Activated CD4-positive, alpha-beta T cell treated with anti-CD3 and anti-CD28 coated beads for 36 hours (primary cell): ENCODE measurements around the gene FBXW11. TPM values are rescaled to one million over a fixed set of nuclear protein-coding genes. Genes with fewer than 3 reads are reported as not detected.
A peak's percentile ranks its signal among the peaks of the same experiment; 100 is the strongest.
"Not testable (repeated sequence)": the region's sequence is repeated elsewhere in the genome, so short reads cannot be mapped to it uniquely, and the experiment has no call there.

Experiments used
- ATAC-seq: fragments of 200-7000 bp; cut with Tn5 transposase; one replicate; pipeline ENCODE4 v1.10.0; 2021; ENCODE audit warnings: mild to moderate bottlenecking, moderate library complexity
- CTCF ChIA-PET: fragments of 350-600 bp; sonication (Branson Sonifier 250); formaldehyde crosslinking; loops from one replicate; lab custom pipeline; 2021; ENCODE audit warnings: antibody characterized with exemption; lab: Charles Lee
- POLR2A ChIA-PET: fragments of 350-600 bp; sonication (Branson Sonifier 250); formaldehyde crosslinking; loops from one replicate; lab custom pipeline; 2021; ENCODE audit warnings: antibody characterized with exemption, inconsistent platforms; lab: Charles Lee
- DNase-seq: peaks from one replicate; pipeline ENCODE4 v3.0.0-alpha.2; 2020
- H3K27ac Mint-ChIP-seq: one replicate; pipeline ENCODE4 v1.8.0; 2021; ENCODE audit warnings: mixed read lengths
- H3K27me3 Mint-ChIP-seq: one replicate; pipeline ENCODE4 v1.8.0; 2021; ENCODE audit warnings: mixed read lengths
- H3K36me3 Mint-ChIP-seq: one replicate; pipeline ENCODE4 v1.8.0; 2021; ENCODE audit warnings: low read depth, mixed read lengths
- H3K4me1 Mint-ChIP-seq: one replicate; pipeline ENCODE4 v1.8.0; 2021; ENCODE audit warnings: mixed read lengths
- H3K4me3 Mint-ChIP-seq: one replicate; pipeline ENCODE4 v1.8.0; 2021; ENCODE audit warnings: mild to moderate bottlenecking, moderate library complexity, mixed read lengths
- H3K9me3 Mint-ChIP-seq: one replicate; pipeline ENCODE4 v1.8.0; 2021; ENCODE audit warnings: low read depth, mixed read lengths
- intact Hi-C, 2 experiments: fragments of 100-400 bp; cut with DNase I in 1 of 2; cut with micrococcal nuclease in 1 of 2; formaldehyde crosslinking; loops; one replicate each; pipeline versions ENCODE4 v1.14.2 to v1.15.1; 2022 to 2024; cut with DNase I, micrococcal nuclease
- total RNA-seq, 2 experiments: library from RNA; stranded (reverse); gene quantifications; one replicate each; pipeline ENCODE4 v1.2.3, GENCODE V29; 2021

Gene FBXW11
- total RNA-seq, 2 experiments from 2014 or later, result 33.8 to 39.5 TPM

- POLR2A ChIA-PET, H3K27ac Mint-ChIP-seq: not testable (repeated sequence)
Measured at GRCh38 chr5:171941275-171941674, 65.2 kb downstream of the FBXW11 start.

GRCh38 chr5:171939951-171940350 lies 66.5 kb downstream of the FBXW11 start:
- H3K36me3 Mint-ChIP-seq, result peaks cover 5% of the 10 kb centered on the region
- no peak overlapping the region for H3K4me3 Mint-ChIP-seq
- ChIA-PET CTCF (no interaction called here), POLR2A (no interaction called here)
- H3K4me1 Mint-ChIP-seq, result peaks cover 38% of the 10 kb centered on the region
- H3K9me3 Mint-ChIP-seq, result no peaks in the 10 kb centered on the region
- intact Hi-C loops, result no loop called here
- no peak overlapping the region for H3K27ac Mint-ChIP-seq
- ATAC-seq (no peak), DNase-seq (no peak)
- no peaks in the 10 kb centered on the region for H3K27me3 Mint-ChIP-seq

More at GRCh38 chr5:171941275-171941674, 65.2 kb downstream of the FBXW11 start:
- CTCF ChIA-PET, result interaction anchor here (1.9 kb wide), 1 partner anchor 66 kb away, joined by 5 read pairs; the partner anchor contains the start of gene FBXW11
- H3K4me3 Mint-ChIP-seq, H3K27me3 Mint-ChIP-seq, H3K36me3 Mint-ChIP-seq, intact Hi-C loops, DNase-seq, H3K9me3 Mint-ChIP-seq: not testable (repeated sequence)
- peak; percentile 74 for ATAC-seq
- peaks cover 47% of the 10 kb centered on the region for H3K4me1 Mint-ChIP-seq

- intact Hi-C loops, result no loop called here
- no peak overlapping the region for H3K4me3 Mint-ChIP-seq
- ChIA-PET POLR2A (no interaction called here), CTCF (no interaction called here)
- peaks cover 30% of the 10 kb centered on the region for H3K4me1 Mint-ChIP-seq
- peaks cover 15% of the 10 kb centered on the region for H3K36me3 Mint-ChIP-seq
- no peak for ATAC-seq
- H3K27ac Mint-ChIP-seq, result no peak overlapping the region
- H3K27me3 Mint-ChIP-seq, result no peaks in the 10 kb centered on the region
- H3K9me3 Mint-ChIP-seq, result peaks cover 3% of the 10 kb centered on the region
- no peak for DNase-seq
Measured at GRCh38 chr5:171938358-171938757, 68.1 kb downstream of the FBXW11 start.

- no peaks in the 10 kb centered on the region for H3K27me3 Mint-ChIP-seq
- H3K27ac Mint-ChIP-seq, result no peak overlapping the region
- peaks cover 3% of the 10 kb centered on the region for H3K9me3 Mint-ChIP-seq
- peaks cover 18% of the 10 kb centered on the region for H3K36me3 Mint-ChIP-seq
- POLR2A ChIA-PET, result no interaction called here
- H3K4me3 Mint-ChIP-seq, result no peak overlapping the region
- no peak for DNase-seq
- intact Hi-C loops, result no loop called here
- ATAC-seq, result no peak
- H3K4me1 Mint-ChIP-seq, result peaks cover 21% of the 10 kb centered on the region
- CTCF ChIA-PET, result interaction anchor here (0.5 to 1.4 kb wide), 3 partner anchors 15 to 47 kb away, joined by 4 read pairs; no protein-coding TSS in a partner anchor
Measured at GRCh38 chr5:171937351-171937750, 69.1 kb downstream of the FBXW11 start.

- CTCF ChIA-PET, result no interaction called here
- peaks cover 33% of the 10 kb centered on the region for H3K4me1 Mint-ChIP-seq
- H3K4me3 Mint-ChIP-seq, result no peak overlapping the region
- H3K36me3 Mint-ChIP-seq, result peaks cover 22% of the 10 kb centered on the region
- H3K27me3 Mint-ChIP-seq, result no peaks in the 10 kb centered on the region
- ATAC-seq (no peak), DNase-seq (no peak)
- no peak overlapping the region for H3K27ac Mint-ChIP-seq
- intact Hi-C loops, result no loop called here
- peaks cover 3% of the 10 kb centered on the region for H3K9me3 Mint-ChIP-seq
- POLR2A ChIA-PET, result no interaction called here
Measured at GRCh38 chr5:171934586-171934985, 71.9 kb downstream of the FBXW11 start.

- DNase-seq, result no peak
- ChIA-PET POLR2A (no interaction called here), CTCF (interaction anchor here (0.8 to 1.0 kb wide), 2 partner anchors 13 to 58 kb away, joined by 3 to 5 read pairs; no protein-coding TSS in a partner anchor)
- Mint-ChIP-seq H3K4me3 (no peak overlapping the region), H3K27ac (no peak overlapping the region), H3K9me3 (peaks cover 3% of the 10 kb centered on the region), H3K4me1 (peaks cover 45% of the 10 kb centered on the region), H3K36me3 (peaks cover 22% of the 10 kb centered on the region), H3K27me3 (no peaks in the 10 kb centered on the region)
- peak; percentile 57 for ATAC-seq
- intact Hi-C loops, result no loop called here
Measured at GRCh38 chr5:171931163-171931562, 75.3 kb downstream of the FBXW11 start.

- H3K9me3 Mint-ChIP-seq, result no peaks in the 10 kb centered on the region
- intact Hi-C loops, result no loop called here
- no peaks in the 10 kb centered on the region for H3K27me3 Mint-ChIP-seq
- peaks cover 7% of the 10 kb centered on the region for H3K36me3 Mint-ChIP-seq
- peaks cover 51% of the 10 kb centered on the region for H3K4me1 Mint-ChIP-seq
- DNase-seq (no peak), ATAC-seq (no peak)
- ChIA-PET CTCF (no interaction called here), POLR2A (no interaction called here)
- H3K4me3 Mint-ChIP-seq, result no peak overlapping the region
- H3K27ac Mint-ChIP-seq, result no peak overlapping the region
Measured at GRCh38 chr5:171927345-171927941, 79.0 kb downstream of the FBXW11 start.

GRCh38 chr5:171926311-171926710 lies 80.1 kb downstream of the FBXW11 start:
- no peak overlapping the region for H3K4me3 Mint-ChIP-seq
- ATAC-seq (no peak), DNase-seq (no peak)
- ChIA-PET POLR2A (no interaction called here), CTCF (no interaction called here)
- H3K4me1 Mint-ChIP-seq, result peaks cover 53% of the 10 kb centered on the region
- H3K27me3 Mint-ChIP-seq, result no peaks in the 10 kb centered on the region
- no peaks in the 10 kb centered on the region for H3K9me3 Mint-ChIP-seq
- peaks cover 1% of the 10 kb centered on the region for H3K36me3 Mint-ChIP-seq
- peak overlapping the region; percentile 15 for H3K27ac Mint-ChIP-seq
- intact Hi-C loops, result no loop called here

GRCh38 chr5:171924493-171925122 lies 81.8 kb downstream of the FBXW11 start:
- H3K4me3 Mint-ChIP-seq, result no peak overlapping the region
- no peak for DNase-seq
- ChIA-PET POLR2A (no interaction called here), CTCF (interaction anchor here (1.0 kb wide), 1 partner anchor 19 kb away, joined by 3 read pairs; no protein-coding TSS in a partner anchor)
- H3K4me1 Mint-ChIP-seq, result peaks cover 54% of the 10 kb centered on the region
- no peaks in the 10 kb centered on the region for H3K27me3 Mint-ChIP-seq
- ATAC-seq, result no peak
- intact Hi-C loops, result no loop called here
- H3K27ac Mint-ChIP-seq, result no peak overlapping the region
- H3K9me3 Mint-ChIP-seq, result no peaks in the 10 kb centered on the region
- peaks cover 1% of the 10 kb centered on the region for H3K36me3 Mint-ChIP-seq

- no peak overlapping the region for H3K27ac Mint-ChIP-seq
- no peak overlapping the region for H3K4me3 Mint-ChIP-seq
Measured at GRCh38 chr5:171920765-171921391, 85.6 kb downstream of the FBXW11 start.

GRCh38 chr5:171915700-171916099 lies 90.7 kb downstream of the FBXW11 start:
- H3K27me3 Mint-ChIP-seq, POLR2A ChIA-PET, ATAC-seq, H3K27ac Mint-ChIP-seq, intact Hi-C loops, H3K4me3 Mint-ChIP-seq, DNase-seq, CTCF ChIA-PET, H3K9me3 Mint-ChIP-seq: not testable (repeated sequence)
- Mint-ChIP-seq H3K36me3 (peaks cover 11% of the 10 kb centered on the region), H3K4me1 (peaks cover 57% of the 10 kb centered on the region)

More at GRCh38 chr5:171920765-171921391, 85.6 kb downstream of the FBXW11 start:
- CTCF ChIA-PET, result interaction anchor here (0.8 to 4.5 kb wide), 3 partner anchors 9 to 497 kb away, joined by 3 to 28 read pairs (median 3); no protein-coding TSS in a partner anchor
- Mint-ChIP-seq H3K27me3 (no peaks in the 10 kb centered on the region), H3K9me3 (peaks cover 3% of the 10 kb centered on the region), H3K4me1 (peaks cover 44% of the 10 kb centered on the region), H3K36me3 (peaks cover 7% of the 10 kb centered on the region)
- ATAC-seq, result no peak
- no peak for DNase-seq
- POLR2A ChIA-PET, result interaction anchor here (0.8 to 1.2 kb wide), 2 partner anchors 86 to 146 kb away, joined by 3 read pairs; partner anchors contain the start of gene FBXW11
- intact Hi-C loops, result no loop called here
